Non-pigmented ciliary epithelial cell (primary cell): Measurements from ENCODE around the gene NAALADL2.

Experiments
- DNase-seq: peaks from one replicate; pipeline ENCODE4 v3.0.0-alpha.2; 2010; ENCODE audit warnings: low read depth

NAALADL2 gene

DNA sequence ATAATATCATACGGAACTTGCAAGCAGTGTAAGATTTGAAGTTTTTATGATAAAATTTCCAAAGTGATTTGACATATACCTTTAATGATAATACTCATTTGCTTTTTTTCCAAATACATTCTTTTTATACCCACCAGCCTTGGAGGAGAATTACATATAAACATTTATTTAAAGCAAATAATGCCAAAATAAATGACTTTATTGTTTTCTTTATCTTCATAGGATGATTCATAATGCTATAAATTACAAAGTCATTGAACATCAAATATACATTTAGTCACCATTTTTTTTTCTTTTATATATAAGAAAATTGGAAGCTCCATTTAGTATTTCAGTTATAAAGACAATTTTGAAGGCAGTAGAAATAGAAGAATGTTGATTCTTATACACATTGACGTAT lies 450.9 kb downstream of the NAALADL2 start:
- DNase-seq: no peak

DNA sequence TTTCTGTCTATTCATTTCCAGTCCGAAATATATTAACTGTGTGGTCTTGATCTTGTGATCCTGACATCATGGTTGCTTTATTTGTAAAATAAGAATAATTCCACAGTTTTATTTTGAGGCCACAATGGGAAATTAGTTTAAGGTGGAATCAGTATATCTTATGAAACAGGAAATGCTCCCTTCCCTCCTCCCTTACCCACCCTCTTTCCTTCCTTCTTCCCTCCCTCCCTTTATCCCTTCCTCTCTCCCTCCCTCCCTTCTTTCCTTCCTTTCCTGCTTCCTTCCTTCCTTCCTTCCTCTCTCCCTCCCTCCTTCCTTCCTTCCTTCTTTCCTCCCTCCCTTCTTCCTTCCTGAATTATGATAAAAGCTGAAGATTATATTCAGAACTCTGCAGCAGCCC lies 452.3 kb downstream of the NAALADL2 start:
- DNase-seq: no peak

DNA sequence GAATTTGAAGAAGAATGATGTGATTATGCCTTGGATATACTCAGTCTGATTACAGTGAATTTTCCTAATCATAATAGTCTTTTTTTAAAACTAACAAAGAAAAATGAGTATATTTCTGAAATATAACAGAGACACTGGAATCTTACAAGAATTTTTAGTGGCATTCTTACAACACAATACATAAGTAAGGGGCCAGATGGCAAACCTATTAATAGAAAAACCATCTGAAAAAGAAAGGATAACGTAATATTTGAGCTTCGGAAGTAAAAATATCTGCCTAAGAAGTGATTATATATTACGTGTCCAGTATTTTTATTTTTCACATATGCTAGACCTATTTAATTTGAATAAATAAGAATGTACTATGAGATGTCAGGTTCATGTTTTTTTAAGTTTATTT lies 452.8 kb downstream of the NAALADL2 start:
- no peak for DNase-seq

DNA sequence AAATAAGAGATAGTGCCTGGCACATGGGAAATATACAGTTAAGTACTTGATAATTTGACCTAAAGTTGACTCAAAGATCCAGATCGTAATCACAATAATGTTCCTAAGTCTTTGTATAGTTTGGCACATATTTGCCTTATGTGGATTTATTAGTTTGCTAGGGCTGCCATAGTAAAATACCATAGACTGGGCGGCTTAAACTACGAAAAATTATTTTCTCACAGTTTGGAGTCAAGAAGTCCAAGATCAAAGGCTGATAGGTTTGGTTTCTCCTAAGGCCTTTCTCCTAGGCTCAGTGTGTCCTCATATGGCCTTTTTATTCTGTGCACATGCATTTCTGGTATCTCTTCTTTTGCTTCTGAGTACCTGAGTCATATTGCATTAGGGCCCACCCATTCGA lies 453.7 kb downstream of the NAALADL2 start:
- no peak for DNase-seq

DNA sequence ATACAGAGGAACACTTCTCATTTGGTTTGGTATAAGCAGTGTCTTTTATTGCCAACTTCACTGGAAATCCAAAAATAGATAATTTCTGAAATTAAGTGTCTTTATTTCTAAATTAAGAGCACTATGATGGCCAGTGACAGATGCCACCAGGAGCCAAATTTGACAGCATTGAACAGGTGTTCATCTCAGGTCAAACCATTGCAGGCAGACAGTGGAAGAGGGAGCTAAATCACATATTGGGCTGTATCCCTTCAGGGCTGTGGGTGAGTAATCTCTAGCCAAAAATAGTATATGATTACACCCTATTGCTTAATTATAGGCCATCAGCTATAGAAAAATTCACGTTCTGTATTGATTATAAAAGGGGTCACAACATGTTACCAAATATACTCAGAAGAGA lies 457.7 kb downstream of the NAALADL2 start:
- DNase-seq: no peak

DNA sequence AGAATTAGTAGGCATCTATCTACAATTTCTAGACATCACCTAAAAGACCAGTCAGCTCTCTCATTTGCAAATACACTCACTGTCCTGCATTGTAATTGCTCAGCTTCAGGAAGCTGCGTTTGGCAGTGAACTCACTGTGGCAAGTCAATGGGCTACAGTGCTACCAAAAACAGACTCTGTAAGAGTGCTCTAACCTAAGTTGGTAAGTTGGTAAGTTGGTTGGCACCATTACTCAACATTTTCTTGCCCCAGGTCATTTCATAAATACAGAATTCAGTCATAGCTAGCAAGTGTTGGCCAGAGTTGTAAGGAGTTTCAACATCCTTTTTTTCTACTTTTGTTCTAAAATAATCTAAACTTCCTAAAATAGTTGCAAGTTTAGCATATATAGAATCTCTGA lies 466.3 kb downstream of the NAALADL2 start:
- no peak for DNase-seq

DNA sequence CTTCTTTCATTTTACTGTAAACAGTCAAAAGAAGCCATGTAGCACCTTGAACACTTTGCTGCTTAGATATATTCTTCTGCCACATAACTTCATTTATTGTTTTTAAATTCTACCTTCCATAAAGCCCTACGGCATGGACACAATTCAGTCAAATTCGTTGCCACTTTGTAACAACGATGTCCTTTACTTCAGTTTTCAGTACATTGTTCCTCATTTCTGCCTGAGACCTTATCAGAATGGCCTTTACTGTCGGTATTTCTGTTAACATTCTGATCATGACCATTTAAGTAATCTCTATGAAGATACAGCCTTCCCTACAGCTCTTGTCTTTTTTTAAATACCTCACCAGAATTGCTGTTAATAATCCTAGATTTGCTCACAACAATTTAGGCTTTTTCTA lies 466.9 kb downstream of the NAALADL2 start:
- no peak for DNase-seq

DNA sequence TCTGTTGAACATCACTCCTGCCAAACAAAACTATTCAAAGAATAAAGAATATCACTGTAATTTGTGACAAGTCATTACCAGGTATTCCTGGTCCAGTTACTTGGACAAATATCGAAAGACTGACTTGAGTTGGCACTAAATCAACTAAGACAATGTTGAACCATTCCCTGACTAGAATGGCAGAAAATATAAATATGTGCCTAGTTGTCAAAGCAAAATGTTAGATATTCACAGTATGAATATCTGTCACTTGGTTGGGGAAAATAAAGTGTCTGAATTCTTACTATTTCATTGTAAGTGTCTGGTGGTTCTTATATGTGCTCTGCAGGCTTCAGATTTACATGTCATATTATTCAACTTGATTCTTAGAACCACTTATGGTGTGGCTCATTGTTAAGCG lies 470.2 kb downstream of the NAALADL2 start:
- DNase-seq: no peak

DNA sequence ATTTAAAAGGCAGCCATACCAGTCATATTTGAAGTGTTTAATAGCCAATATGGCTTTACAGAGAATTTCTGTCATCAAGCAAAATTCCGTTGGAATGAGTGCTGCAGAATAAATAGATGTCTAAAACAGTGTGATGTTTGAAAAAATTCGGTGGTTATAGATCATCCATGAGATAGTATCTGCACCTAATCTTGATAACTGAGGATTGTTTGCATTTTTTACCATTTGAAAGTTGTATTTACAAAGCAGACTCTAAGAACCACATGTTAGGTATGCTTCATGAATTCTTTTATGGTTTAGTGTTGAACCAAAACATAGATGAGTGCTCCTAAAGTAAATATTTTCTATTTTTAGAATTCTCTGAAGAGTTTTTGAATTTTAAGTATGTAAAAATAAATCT lies 476.1 kb downstream of the NAALADL2 start:
- DNase-seq: peak; percentile 50

DNA sequence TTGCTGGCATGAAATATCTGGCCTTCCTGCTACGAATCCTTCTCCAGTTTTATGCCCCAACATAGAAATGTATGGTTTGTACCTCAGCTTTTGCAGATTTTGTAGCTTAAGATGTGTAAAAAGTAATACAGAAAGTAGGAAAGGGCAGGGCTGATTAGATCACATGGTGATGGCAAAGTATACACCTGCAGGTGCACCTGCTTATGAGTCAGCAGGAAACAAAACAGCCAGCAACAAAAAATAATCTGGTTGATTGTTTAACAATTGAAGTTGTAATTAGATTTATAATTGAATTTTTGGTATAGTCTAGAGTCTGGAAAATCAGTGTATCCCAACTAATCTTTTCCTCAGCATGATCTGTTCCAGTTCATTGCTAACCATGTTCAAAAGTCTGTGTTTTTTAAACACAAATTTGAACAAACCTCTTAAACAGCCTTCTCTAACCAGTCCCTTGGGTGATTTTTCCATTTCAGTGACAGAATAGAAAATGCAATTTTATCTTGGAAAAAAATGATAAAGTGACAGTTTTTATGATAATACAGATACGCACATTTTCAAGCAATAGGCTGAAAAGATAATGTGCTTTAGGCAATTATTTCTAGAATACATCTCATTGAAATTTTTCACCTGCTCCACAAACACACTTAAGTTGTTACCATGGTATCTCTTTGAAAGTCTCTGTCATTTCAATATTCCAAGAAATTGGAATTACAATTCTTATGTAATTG lies 477.4 kb downstream of the NAALADL2 start:
- DNase-seq: no peak

DNA sequence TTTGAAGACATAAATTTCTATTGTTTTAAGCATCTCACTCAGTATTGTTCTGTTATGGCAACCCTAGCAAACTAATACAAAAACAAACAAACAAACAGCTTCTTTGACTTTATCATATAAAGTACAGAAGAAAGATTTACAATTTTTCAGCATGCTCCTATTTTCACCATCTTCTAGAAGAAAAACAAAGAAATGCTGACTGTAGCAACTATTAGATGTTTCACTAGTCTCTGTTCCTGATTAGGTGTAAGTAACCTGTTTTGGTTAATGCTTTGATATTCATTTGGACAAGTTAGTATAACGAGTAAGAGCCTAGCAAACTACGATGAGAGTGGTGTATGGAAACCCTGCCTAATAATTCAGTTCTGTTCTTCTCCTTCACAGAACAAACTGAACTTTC lies 478.5 kb downstream of the NAALADL2 start:
- DNase-seq: no peak

DNA sequence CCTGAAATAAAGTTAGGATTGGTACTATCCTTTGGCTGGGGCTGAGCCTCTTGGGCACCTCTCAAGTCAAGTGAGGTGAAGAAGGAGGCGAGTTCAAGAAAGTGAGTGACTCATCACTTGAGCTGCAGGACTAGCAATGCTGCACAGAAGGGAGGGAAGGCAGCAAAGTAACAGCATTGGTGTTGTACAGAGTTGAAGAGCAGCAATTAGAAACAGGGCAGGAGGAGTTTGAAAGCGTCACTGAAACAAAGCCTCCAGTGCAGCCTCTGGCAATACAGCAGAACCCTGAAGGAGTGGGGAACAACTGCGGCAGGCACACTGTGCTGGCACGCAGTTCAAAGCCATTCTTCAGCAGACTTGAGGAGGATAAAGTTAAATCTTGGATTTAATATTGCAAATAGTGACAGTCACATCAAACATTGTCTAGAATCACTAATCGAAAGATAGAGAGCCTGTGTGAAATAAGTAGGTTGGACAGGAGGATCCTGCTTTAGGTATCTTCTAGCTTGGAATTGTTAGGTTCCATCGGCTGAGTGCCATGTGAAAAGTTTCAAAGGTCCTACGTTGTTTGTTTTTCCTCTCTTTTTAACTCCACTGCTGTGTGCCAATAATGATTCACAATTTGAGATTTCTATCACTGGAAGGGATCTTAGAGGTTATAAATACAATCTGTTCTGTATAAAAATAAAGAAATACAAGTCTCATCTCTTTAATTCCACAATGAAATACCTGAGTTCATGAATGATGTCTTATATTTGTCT lies 479.8 kb downstream of the NAALADL2 start:
- DNase-seq: peak; percentile 45

DNA sequence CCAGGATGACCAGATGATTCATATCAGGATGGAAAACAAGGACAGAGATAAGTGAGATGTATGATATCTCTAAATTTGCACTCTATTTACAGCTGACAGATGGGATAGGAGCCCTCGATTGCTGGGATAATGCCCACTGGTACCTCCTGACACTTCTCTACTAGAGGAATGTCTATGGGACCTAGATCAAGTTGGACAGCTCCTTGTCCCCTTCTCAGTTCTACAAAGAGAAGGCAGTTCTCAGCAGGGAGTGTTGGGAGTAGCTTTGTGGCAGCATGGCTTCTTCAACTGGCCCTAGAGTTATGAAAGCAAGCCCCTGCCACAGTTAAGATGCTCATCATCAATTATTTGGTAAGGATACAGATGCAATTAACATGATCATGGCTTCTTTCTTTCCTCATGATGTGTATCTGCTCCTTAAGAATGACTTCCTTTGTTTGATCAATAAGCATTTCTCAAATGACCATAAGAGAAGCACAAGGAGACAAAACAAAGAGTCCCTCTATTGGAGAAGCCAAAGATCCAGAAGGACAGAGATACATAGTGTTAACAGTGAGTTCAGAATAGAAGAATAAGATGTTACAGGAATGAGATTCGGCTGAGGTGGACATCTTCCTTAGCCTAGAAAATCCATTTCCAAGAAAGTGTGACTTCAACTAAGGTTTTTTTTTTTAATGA lies 481.3 kb downstream of the NAALADL2 start:
- no peak for DNase-seq

DNA sequence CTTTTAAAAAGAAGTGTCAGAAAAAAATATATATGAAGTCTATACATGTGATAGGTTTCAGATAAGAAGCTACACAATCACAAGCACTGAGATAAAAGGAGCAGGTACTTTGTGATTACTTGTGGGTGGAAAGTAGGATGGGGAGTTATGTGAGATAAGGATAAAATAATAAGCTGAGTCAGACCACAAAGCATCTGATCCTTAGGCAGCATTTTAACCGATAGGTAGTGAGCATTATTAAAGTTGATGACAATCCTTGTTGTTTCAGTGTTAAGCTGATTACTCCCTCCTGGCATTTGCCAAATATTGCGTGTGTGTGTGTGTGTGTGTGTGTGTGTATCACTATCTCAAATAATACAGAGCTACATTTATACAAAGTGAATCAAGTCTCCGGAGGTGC lies 483.1 kb downstream of the NAALADL2 start:
- DNase-seq: peak; percentile 30

DNA sequence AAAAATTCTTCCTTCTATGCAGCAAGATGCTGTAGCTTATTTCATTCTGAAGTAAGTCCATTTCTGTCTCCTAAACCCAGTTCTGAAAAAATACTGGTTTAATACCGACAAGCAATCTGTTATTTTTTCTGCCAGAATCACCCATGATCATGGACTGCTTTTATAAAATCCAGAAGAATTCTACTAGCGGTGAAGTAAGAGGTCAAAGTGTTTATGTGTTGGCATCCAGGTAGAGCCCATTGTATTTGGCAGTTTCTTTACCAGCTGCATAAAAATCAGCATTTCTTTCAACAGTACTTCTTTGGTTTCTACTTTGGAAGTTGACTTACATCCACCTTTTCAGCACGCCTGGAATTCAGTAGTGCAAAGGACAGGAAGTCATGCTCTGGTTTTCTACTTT lies 484.8 kb downstream of the NAALADL2 start:
- DNase-seq: no peak

DNA sequence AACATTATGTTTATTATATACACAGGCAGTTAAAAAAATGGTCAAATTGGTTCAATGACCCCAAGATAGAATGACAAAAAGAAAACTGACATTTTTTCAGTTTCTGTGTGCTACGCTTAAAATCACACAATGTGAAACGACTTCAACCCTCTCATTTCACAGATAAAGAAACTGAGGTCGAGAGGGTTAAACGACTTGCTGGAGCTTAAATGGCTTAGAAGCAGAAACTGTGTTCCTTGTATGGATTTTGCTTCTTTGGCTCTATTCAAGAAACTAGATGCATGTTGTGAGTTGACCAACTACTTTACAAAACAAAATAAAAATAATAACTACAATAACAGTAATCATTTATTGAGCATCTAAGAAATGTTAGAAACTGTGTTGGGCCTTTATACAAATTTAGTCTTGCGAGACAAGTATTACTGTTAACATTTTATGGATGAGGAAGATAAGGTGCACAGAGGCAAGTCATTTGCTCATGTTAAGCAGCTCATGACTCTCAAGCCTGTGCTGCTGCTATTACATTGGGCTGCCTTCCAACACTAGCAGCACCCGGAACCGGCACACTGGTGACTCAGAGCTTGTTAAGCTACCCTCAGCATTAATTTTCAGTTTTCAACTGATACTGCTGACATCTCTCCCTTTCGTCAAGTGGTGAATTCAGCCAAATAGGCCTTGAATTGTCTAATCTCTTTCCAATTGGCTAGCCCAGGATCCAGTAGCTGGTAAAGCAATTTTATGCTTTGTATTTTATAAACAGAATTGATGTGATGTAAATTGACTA lies 487.6 kb downstream of the NAALADL2 start:
- peak; percentile 89 for DNase-seq

DNA sequence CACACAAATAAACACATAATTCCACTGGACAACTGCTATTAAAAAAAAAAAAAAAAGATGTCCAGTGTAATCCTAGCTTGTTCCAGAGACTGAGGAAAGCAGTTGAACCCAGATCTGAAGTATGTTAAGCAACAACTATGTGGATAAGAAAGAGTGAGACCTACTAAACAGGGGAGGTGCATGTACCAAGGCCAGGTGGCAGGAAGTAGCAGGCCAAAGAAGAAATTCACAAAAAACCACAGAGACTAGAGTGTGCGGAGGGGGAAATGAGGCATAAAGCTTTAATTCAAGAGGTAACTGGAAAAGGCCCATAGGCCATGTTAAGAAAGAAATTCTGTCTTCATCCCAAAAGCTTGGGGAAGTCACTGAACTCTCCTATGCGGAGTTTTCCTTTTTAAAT lies 490.0 kb downstream of the NAALADL2 start:
- no peak for DNase-seq

DNA sequence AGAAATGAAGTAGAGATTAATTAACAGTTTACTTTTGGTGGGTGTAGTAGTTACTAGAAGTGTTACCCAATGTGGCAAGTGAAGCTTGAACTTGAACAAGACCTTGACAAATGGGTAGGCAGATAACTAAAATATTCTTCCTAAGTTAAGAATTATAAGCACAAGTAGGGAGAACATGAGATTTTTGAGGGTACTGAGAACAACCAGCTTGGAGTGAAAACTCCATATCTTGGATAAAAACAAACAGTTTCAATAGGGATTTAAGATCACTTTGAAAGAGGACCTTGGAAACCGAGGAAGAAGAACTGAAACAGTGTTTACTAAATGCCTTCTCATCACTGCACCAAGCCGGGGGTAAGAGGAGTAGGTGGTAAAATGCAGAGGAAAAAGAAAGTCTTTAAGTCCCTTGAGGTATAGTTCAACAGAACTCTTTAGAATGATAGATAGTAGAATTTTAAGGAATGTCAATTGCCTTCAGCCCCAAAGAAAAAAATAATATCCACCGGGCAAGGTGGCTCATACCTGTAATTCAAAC lies 496.7 kb downstream of the NAALADL2 start:
- DNase-seq: no peak

DNA sequence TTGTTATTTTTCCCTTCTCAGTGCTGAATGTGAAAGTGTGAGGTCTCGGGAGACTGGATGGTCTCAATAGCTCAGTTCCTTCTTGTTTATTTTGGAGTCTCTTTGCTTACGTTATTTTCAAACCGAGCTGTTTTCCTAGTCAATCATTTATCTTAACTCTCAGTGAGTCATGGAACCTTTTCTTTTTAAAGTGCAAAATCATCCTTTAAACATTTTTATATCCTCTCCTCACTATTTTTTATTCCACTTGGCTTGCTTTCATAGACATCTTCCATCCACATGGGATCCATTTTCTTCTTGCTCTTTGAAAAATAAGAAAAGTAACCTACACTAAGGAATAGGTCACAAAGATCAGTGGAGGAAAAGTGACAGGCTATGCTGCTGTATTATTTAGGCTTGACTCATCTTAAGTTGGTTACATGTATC lies 497.8 kb downstream of the NAALADL2 start:
- no peak for DNase-seq

DNA sequence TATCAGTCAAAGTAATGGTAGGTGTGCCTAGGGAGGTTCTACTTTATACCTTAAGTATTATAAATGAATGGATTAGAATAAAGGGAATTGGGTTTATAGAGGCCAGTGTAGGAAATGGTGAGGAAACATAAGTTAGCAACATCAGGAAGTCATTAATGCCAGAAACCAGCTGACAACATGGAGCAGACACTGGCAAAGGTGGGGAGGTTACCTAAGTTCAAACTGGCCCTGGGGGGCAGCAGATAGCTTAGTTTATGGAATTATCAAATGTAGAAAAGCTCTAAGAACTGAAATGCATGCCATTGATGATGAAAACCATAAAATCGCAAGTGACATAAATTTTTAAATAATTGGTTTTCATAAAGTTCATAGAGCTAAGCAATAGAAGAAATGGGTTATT lies 498.6 kb downstream of the NAALADL2 start:
- DNase-seq: no peak

DNA sequence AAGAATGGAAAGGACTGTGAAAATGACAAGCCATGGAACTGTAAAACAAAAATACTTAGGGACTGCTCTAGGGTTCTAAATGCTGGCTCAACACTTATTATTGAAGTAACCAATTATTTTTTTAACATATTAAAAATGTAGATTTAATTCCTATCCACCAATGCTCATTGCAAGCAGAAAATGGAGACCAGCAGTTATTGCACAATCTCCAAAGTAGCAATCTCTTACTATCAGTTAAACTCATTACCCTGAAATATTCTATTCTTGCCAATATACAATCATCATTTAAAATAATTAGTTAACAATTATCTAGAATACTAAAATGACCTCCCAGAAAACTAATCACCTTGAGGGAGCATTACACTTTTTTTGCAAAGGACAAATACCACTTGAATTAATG lies 499.8 kb downstream of the NAALADL2 start:
- DNase-seq: no peak

DNA sequence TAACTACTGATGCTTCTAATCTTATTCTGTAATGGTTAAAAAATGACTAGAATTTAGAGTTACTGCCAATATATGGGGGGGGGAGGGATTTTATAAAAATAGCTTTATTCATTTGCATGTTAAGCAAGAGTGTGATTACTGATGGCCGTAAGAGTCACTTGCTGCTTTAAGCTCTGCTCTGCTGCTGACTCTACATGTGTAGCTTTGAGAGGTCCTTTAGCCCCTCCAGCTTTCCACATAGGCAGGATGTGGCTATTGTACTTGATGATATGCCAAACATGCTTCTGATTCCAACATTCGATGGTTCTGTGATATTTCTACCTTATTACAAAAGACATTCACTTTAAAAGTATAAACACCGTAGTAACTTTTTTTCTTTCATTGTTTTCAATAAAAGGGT lies 511.3 kb downstream of the NAALADL2 start:
- DNase-seq: peak; percentile 11
